ENCODE data around the gene KLK14. TPM values are rescaled to one million over a fixed set of nuclear protein-coding genes. Genes with fewer than 3 reads are reported as not detected.

KLK14 gene
- polyA plus RNA-seq, 1 donor (not counting 4 experiments of a cell fraction or from before 2014, with no cell fraction given): 0.05 TPM

DNA sequence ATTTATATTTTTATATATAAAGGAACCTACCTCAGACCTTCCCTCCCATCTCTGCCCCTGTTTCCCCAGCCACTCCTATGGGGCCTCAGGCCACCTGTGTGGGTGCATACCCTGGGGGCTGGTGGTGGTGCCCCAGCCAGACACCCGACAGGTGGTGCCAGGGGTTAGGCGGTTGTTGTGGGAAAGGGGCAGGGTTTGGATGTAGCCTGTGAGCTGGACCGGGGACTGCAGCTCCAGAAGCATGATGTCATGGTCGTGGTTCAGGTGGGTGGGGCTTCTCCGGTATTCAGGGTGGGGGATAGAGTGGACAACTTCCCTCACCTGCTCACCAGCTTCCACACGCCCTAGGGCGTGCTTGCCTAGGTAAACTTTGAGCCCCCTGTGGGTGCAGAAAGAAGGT lies 23.0 kb downstream of the KLK14 start:
- Histone ChIP-seq H3K9ac (ENCODE audit: control insufficient read depth, extremely low read depth, insufficient read depth, low read length) (no peak overlapping the region), H3K9me3 (ENCODE audit: control insufficient read depth, low read depth, low read length) (no peaks in the 10 kb centered on the region), H3K4me1 (ENCODE audit: control insufficient read depth, extremely low read depth, insufficient read depth, low read length) (no peaks in the 10 kb centered on the region), H2AFZ (ENCODE audit: control insufficient read depth, low read length) (no peak overlapping the region), H3K4me3 (ENCODE audit: control insufficient read depth in 2 of 3, extremely low read depth in 1 of 3, insufficient read depth in 2 of 3, low read depth in 1 of 3, low read length in 3 of 3) (no peak overlapping the region), H4K20me1 (ENCODE audit: control insufficient read depth, extremely low read depth, insufficient read depth, low read length) (no peaks in the 10 kb centered on the region), H3K27ac (ENCODE audit: control insufficient read depth, insufficient read depth, low read length) (no peak overlapping the region), H3K4me2 (ENCODE audit: control insufficient read depth, extremely low read depth, insufficient read depth, low read depth, low read length) (no peak overlapping the region), H3K9me1 (ENCODE audit: control insufficient read depth, extremely low read depth, insufficient read depth, low read length) (no peaks in the 10 kb centered on the region), H3K79me2 (ENCODE audit: control insufficient read depth, insufficient read depth, low read length) (no peaks in the 10 kb centered on the region), H3K36me3 (ENCODE audit: control insufficient read depth in 2 of 2, extremely low read depth in 1 of 2, insufficient read depth in 2 of 2, low read length in 2 of 2) (no peaks in the 10 kb centered on the region), H3K27me3 (ENCODE audit: control insufficient read depth, extremely low read depth, insufficient read depth, low read length) (peaks cover 9% of the 10 kb centered on the region)
- dilution Hi-C loops (cut with MboI; ENCODE audit: extremely low pct_ligation_motif_present, low sequenced_read_pairs): no loop called here
- TF ChIP-seq EZH2 (IDR thresholded peaks at IDR 0.05; ENCODE audit: low read length) (no peak), CTCF (optimal IDR thresholded peaks at IDR 0.05 in 1 of 3, IDR thresholded peaks at IDR 0.05 in 1 of 3, conservative IDR thresholded peaks at IDR 0.05 in 1 of 3; ENCODE audit: extremely low read depth in 1 of 3, insufficient read depth in 2 of 3, low read length in 3 of 3) (no peak)
- FAIRE-seq (no peak), DNase-seq (ENCODE audit: low read depth, low spot score) (no peak)

GRCh38 chr19:51055866-51056265 lies 26.8 kb downstream of the KLK14 start:
- H2AFZ ChIP-seq (ENCODE audit: control insufficient read depth, low read length): no peak overlapping the region
- no peaks in the 10 kb centered on the region for H3K4me1 ChIP-seq (ENCODE audit: control insufficient read depth, extremely low read depth, insufficient read depth, low read length)
- DNase-seq (ENCODE audit: low read depth, low spot score) (no peak), FAIRE-seq (no peak)
- H3K27me3 ChIP-seq (ENCODE audit: control insufficient read depth, extremely low read depth, insufficient read depth, low read length): peaks cover 7% of the 10 kb centered on the region
- dilution Hi-C loops (cut with MboI; ENCODE audit: extremely low pct_ligation_motif_present, low sequenced_read_pairs): no loop called here
- no peak overlapping the region for H3K9ac ChIP-seq (ENCODE audit: control insufficient read depth, extremely low read depth, insufficient read depth, low read length)
- no peaks in the 10 kb centered on the region for H3K9me3 ChIP-seq (ENCODE audit: control insufficient read depth, low read depth, low read length)
- no peak overlapping the region for H3K4me3 ChIP-seq (ENCODE audit: control insufficient read depth in 2 of 3, extremely low read depth in 1 of 3, insufficient read depth in 2 of 3, low read depth in 1 of 3, low read length in 3 of 3)
- TF ChIP-seq EZH2 (IDR thresholded peaks at IDR 0.05; ENCODE audit: low read length): no peak
- no peak for TF ChIP-seq CTCF (optimal IDR thresholded peaks at IDR 0.05 in 1 of 3, IDR thresholded peaks at IDR 0.05 in 1 of 3, conservative IDR thresholded peaks at IDR 0.05 in 1 of 3; ENCODE audit: extremely low read depth in 1 of 3, insufficient read depth in 2 of 3, low read length in 3 of 3)
- H4K20me1 ChIP-seq (ENCODE audit: control insufficient read depth, extremely low read depth, insufficient read depth, low read length): no peaks in the 10 kb centered on the region
- H3K4me2 ChIP-seq (ENCODE audit: control insufficient read depth, extremely low read depth, insufficient read depth, low read depth, low read length): no peak overlapping the region
- H3K27ac ChIP-seq (ENCODE audit: control insufficient read depth, insufficient read depth, low read length): no peak overlapping the region
- no peaks in the 10 kb centered on the region for H3K79me2 ChIP-seq (ENCODE audit: control insufficient read depth, insufficient read depth, low read length)
- H3K9me1 ChIP-seq (ENCODE audit: control insufficient read depth, extremely low read depth, insufficient read depth, low read length): no peaks in the 10 kb centered on the region
- no peaks in the 10 kb centered on the region for H3K36me3 ChIP-seq (ENCODE audit: control insufficient read depth in 2 of 2, extremely low read depth in 1 of 2, insufficient read depth in 2 of 2, low read length in 2 of 2)
